Nephron (organoid): Measurements from ENCODE around the gene IQCH.

ENCODE experiments used
- H3K27ac Mint-ChIP-seq, 3 experiments: 2 replicates each; pipeline ENCODE4 v1.8.0; 2020; ENCODE audit warnings: mixed read lengths in 3 of 3, mild to moderate bottlenecking in 2 of 3, moderate library complexity in 1 of 3
- H3K27me3 Mint-ChIP-seq: 2 replicates; pipeline ENCODE4 v1.8.0; 2021; ENCODE audit warnings: low read depth, mild to moderate bottlenecking, moderate library complexity, mixed read lengths
- H3K36me3 Mint-ChIP-seq: 2 replicates; pipeline ENCODE4 v1.8.0; 2020; ENCODE audit warnings: low read depth, mixed read lengths
- H3K4me1 Mint-ChIP-seq: 2 replicates; pipeline ENCODE4 v1.8.0; 2020; ENCODE audit warnings: mixed read lengths
- H3K4me3 Mint-ChIP-seq, 3 experiments: 2 replicates each; pipeline ENCODE4 v1.8.0; 2020; ENCODE audit warnings: mild to moderate bottlenecking in 3 of 3, mixed read lengths in 3 of 3, moderate library complexity in 2 of 3
- H3K9me3 Mint-ChIP-seq: 2 replicates; pipeline ENCODE4 v1.8.0; 2020; ENCODE audit warnings: mixed read lengths
- TF ChIP-seq, protein P1 (sequence below), 3 experiments: fragments of 200-600 bp; sonication (generic); IDR thresholded peaks; one replicate each; pipeline ENCODE4 v1.5.0; 2021; ENCODE audit warnings: antibody characterized with exemption in 3 of 3; ENCODE audit not compliant: unreplicated experiment in 3 of 3

Gene IQCH

DNA sequence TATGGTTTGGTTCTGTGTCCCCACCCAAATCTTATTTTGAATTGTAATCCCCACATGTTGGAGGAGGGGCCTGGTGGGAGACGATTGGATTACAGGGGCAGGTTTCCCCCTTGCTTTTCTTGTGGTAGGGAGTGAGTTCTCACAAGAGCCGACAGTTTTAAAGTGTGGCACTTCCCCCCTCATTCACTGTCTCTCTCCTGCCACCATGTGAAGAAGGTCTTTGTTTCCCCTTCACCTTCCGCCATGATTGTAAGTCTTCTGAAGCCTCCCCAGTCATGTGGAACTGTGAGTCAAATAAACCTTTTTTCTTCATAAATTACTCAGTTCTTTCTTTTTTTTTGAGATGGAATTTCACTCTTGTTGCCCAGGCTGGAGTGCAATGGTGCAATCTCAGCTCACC, 124.9 kb downstream of the IQCH start:
- Mint-ChIP-seq H3K36me3 (no peaks in the 10 kb centered on the region), H3K27ac (no peak overlapping the region), H3K4me3 (no peak overlapping the region), H3K4me1 (no peaks in the 10 kb centered on the region), H3K27me3 (peaks cover 7% of the 10 kb centered on the region), H3K9me3 (no peaks in the 10 kb centered on the region)
- TF ChIP-seq, protein P1, sequence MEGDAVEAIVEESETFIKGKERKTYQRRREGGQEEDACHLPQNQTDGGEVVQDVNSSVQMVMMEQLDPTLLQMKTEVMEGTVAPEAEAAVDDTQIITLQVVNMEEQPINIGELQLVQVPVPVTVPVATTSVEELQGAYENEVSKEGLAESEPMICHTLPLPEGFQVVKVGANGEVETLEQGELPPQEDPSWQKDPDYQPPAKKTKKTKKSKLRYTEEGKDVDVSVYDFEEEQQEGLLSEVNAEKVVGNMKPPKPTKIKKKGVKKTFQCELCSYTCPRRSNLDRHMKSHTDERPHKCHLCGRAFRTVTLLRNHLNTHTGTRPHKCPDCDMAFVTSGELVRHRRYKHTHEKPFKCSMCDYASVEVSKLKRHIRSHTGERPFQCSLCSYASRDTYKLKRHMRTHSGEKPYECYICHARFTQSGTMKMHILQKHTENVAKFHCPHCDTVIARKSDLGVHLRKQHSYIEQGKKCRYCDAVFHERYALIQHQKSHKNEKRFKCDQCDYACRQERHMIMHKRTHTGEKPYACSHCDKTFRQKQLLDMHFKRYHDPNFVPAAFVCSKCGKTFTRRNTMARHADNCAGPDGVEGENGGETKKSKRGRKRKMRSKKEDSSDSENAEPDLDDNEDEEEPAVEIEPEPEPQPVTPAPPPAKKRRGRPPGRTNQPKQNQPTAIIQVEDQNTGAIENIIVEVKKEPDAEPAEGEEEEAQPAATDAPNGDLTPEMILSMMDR (IDR thresholded peaks at IDR 0.05; ENCODE audit: unreplicated experiment in 3 of 3): no peak

DNA sequence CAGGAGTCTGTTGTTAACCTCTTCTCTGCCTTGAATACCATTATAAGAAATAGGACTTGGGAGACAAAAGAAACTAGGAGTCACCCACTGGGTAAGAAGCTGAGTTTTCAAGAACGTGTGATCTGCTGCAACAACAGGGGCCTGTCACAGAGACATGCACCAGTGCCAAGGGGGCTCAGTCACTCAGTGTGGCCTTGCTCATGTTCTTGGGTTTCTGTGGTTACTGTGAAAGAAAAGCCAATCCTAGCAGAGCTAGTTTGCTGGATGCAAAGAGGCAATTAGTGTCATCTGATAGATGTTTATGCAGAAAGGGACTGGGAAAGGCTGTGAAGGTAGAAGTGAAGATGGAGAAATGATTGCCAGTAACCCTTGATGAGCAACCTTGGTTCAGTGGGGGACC, 126.3 kb downstream of the IQCH start:
- peaks cover 4% of the 10 kb centered on the region for H3K27me3 Mint-ChIP-seq
- H3K27ac Mint-ChIP-seq: no peak overlapping the region
- no peak overlapping the region for H3K4me3 Mint-ChIP-seq
- no peaks in the 10 kb centered on the region for H3K36me3 Mint-ChIP-seq
- TF ChIP-seq, protein P1 (IDR thresholded peaks at IDR 0.05; ENCODE audit: unreplicated experiment in 3 of 3): no peak
- no peaks in the 10 kb centered on the region for H3K9me3 Mint-ChIP-seq
- no peaks in the 10 kb centered on the region for H3K4me1 Mint-ChIP-seq

DNA sequence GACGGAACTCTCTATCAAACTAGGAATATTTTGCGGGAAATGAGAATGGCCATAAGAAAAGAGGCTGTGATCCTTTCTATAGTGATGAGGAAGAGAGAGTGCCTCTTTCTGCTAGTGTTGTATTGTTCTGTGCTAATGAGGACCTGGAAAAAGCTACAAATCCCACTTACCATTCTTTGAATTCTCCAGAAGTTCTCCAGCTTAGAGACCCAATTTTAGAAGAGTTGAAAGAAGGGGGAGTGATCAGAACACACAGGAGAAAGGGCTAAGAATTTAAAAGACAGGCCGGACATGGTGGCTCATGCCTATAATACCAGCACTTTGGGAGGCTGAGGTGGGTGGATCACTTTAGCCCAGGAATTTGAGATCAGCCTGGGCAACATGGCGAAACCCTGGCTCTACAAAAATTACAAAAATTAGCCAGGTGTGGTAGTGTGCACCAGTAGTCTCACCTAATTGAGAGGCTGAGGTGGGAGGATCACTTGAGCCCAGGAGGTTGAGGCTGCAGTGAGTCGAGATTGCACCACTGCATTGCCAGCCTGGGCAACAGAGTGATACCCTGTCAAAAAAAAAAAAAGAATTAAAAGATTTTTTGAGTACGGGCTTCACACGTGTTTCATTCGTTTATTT, 126.9 kb downstream of the IQCH start:
- Mint-ChIP-seq H3K4me3 (no peak overlapping the region), H3K9me3 (no peaks in the 10 kb centered on the region), H3K27me3 (peaks cover 4% of the 10 kb centered on the region), H3K4me1 (no peaks in the 10 kb centered on the region), H3K36me3 (no peaks in the 10 kb centered on the region), H3K27ac (no peak overlapping the region)
- TF ChIP-seq, protein P1 (IDR thresholded peaks at IDR 0.05; ENCODE audit: unreplicated experiment in 3 of 3): no peak

DNA sequence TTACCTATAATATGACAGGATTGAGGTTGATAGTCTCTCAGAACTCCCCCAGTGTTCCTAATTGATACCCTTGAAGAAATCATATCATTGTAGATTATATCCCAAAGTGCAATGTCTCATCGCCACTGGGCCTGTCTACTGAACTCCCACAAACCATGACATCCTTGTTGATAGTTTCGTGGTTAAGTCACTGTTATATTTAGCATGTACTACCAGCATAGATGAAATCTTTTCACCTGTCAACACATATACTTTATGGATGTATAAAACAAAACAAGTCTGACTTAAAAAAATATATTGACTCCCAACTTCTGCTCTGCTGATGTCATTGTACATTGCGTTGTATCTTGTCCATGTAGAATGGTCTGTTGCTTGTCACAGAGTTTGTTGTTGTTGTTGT, 128.1 kb downstream of the IQCH start:
- Mint-ChIP-seq H3K27ac (no peak overlapping the region), H3K4me3 (no peak overlapping the region), H3K9me3 (no peaks in the 10 kb centered on the region), H3K36me3 (no peaks in the 10 kb centered on the region), H3K27me3 (peaks cover 4% of the 10 kb centered on the region), H3K4me1 (no peaks in the 10 kb centered on the region)
- TF ChIP-seq, protein P1 (IDR thresholded peaks at IDR 0.05; ENCODE audit: unreplicated experiment in 3 of 3): no peak

DNA sequence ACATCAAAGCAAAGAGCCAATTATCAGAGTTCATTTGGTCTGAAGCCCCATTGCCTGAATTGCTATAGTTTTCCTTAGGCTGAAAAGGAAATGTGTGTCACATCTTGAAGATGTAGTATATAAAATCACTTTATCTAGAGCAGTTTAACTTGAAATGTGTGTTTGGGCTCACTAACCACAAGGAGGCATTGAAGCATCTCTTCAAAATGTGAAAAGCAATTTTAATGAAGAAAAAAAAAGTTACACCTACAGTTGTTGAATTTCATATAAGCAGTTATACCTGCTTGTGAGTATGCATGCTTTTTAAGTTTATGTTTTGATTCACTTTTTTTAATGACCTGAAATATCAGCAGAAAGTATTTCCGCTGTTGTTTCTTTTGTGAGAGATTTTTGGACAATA, 129.3 kb downstream of the IQCH start:
- no peaks in the 10 kb centered on the region for H3K36me3 Mint-ChIP-seq
- TF ChIP-seq, protein P1 (IDR thresholded peaks at IDR 0.05; ENCODE audit: unreplicated experiment in 3 of 3): peak; percentile 25 to 37 (median 29)
- peaks cover 4% of the 10 kb centered on the region for H3K27me3 Mint-ChIP-seq
- H3K4me1 Mint-ChIP-seq: no peaks in the 10 kb centered on the region
- H3K9me3 Mint-ChIP-seq: no peaks in the 10 kb centered on the region
- H3K4me3 Mint-ChIP-seq: no peak overlapping the region
- H3K27ac Mint-ChIP-seq: no peak overlapping the region

DNA sequence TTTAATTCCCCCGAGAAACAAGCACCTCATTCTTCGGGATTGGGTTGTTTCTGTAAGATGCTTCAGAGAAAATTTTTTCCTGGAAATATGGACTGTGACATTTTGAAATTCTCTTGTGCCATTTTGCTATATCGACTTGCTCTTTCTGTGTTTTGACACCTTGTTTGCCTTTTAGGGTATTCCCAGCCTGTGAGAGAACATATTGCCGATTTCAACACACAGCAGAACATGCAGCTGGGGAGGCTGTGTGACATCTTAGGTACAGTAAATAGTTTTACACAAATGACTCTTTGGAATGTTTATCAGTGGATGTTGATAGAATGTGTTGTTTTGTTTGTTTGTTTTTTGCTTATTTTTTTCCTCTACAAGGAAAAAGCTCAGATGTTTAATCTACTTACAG, 130.2 kb downstream of the IQCH start:
- Mint-ChIP-seq H3K4me1 (no peaks in the 10 kb centered on the region), H3K9me3 (no peaks in the 10 kb centered on the region), H3K27me3 (peaks cover 4% of the 10 kb centered on the region), H3K36me3 (no peaks in the 10 kb centered on the region), H3K27ac (no peak overlapping the region), H3K4me3 (no peak overlapping the region)
- TF ChIP-seq, protein P1 (IDR thresholded peaks at IDR 0.05; ENCODE audit: unreplicated experiment in 3 of 3): no peak
